ENCODE results near the gene ETF1. TPM values are rescaled to one million over a fixed set of nuclear protein-coding genes. Genes with fewer than 3 reads are reported as not detected.

Gene ETF1
- total and polyA plus RNA-seq, 2 donors (not counting 1 experiment from before 2014, with no cell fraction given): 10.2 to 50.5 TPM

DNA sequence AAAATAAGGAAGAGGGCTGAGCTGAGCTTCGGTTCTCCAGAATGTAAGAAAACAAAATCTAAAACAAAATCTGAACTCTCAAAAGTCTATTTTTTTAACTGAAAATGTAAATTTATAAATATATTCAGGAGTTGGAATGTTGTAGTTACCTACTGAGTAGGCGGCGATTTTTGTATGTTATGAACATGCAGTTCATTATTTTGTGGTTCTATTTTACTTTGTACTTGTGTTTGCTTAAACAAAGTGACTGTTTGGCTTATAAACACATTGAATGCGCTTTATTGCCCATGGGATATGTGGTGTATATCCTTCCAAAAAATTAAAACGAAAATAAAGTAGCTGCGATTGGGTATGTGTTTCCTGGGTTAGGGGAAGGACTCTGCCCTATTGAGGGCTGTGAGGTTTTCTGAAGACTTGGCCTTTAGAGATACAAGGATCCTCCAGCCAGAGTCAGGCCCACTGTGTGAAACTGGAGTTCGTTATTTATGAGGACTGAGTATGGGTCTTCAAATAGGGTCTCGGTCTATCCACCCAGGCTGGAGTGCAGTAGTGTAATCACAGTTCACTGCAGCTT is 74.0 kb downstream of the ETF1 start:
- Histone ChIP-seq H3K27me3 (replicated peaks in 1 of 4; ENCODE audit: control extremely low read depth in 1 of 4, control insufficient read depth in 3 of 4, insufficient read depth in 4 of 4, low read length in 3 of 4) (no peaks in the 10 kb centered on the region), H4K20me1 (ENCODE audit: control insufficient read depth, insufficient read depth, low read length, poor library complexity, severe bottlenecking) (peaks cover 25% of the 10 kb centered on the region), H3K36me3 (replicated peaks in 1 of 2; ENCODE audit: control extremely low read depth in 1 of 2, control insufficient read depth in 1 of 2, extremely low read depth in 1 of 2, insufficient read depth in 2 of 2, low read length in 1 of 2) (peaks cover 0 to 2% of the 10 kb centered on the region in 2 experiments), H3K4me1 (ENCODE audit: control insufficient read depth in 2 of 2, insufficient read depth in 2 of 2, low read length in 2 of 2) (peaks cover 16 to 21% of the 10 kb centered on the region in 2 donors), H3K9ac (ENCODE audit: low read length) (no peak overlapping the region), H3K4me3 (ENCODE audit: control extremely low read depth in 1 of 5, extremely low read depth in 1 of 5, insufficient read depth in 1 of 5, low read depth in 2 of 5, low read length in 4 of 5) (no peak overlapping the region), H3K9me3 (ENCODE audit: control extremely low read depth in 1 of 3, control insufficient read depth in 2 of 3, insufficient read depth in 1 of 3, low read length in 2 of 3) (no peaks in the 10 kb centered on the region), H2AFZ (ENCODE audit: insufficient read depth, low read depth, low read length, poor library complexity, severe bottlenecking) (no peak overlapping the region), H3K79me2 (ENCODE audit: control insufficient read depth, insufficient read depth, low read length) (peaks cover 3% of the 10 kb centered on the region), H3K4me2 (replicated peaks; ENCODE audit: low read depth, low read length, poor library complexity, severe bottlenecking) (no peak overlapping the region), H3K27ac (ENCODE audit: low read length in 2 of 2) (no peak overlapping the region)
- ChIA-PET POLR2A (no interaction called here), CTCF (interaction anchor here (1.2 kb wide), 1 partner anchor 34 kb away, joined by 3 read pairs; no protein-coding TSS in a partner anchor)
- TF ChIP-seq, protein P1, sequence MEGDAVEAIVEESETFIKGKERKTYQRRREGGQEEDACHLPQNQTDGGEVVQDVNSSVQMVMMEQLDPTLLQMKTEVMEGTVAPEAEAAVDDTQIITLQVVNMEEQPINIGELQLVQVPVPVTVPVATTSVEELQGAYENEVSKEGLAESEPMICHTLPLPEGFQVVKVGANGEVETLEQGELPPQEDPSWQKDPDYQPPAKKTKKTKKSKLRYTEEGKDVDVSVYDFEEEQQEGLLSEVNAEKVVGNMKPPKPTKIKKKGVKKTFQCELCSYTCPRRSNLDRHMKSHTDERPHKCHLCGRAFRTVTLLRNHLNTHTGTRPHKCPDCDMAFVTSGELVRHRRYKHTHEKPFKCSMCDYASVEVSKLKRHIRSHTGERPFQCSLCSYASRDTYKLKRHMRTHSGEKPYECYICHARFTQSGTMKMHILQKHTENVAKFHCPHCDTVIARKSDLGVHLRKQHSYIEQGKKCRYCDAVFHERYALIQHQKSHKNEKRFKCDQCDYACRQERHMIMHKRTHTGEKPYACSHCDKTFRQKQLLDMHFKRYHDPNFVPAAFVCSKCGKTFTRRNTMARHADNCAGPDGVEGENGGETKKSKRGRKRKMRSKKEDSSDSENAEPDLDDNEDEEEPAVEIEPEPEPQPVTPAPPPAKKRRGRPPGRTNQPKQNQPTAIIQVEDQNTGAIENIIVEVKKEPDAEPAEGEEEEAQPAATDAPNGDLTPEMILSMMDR (IDR thresholded peaks at IDR 0.05): no peak
- TF ChIP-seq EZH2 (IDR thresholded peaks at IDR 0.05; ENCODE audit: borderline replicate concordance, insufficient read depth, low read depth, low read length, poor library complexity, severe bottlenecking): no peak
- ATAC-seq (ENCODE audit: low read depth) (no peak), DNase-seq (no peak)
- WGBS (ENCODE audit: insufficient coverage): 96% methylated on average over 5 of the region's 8 CpGs
- Mint-ChIP-seq H3K27me3 (no peaks in the 10 kb centered on the region), H3K9me3 (ENCODE audit: insufficient read depth) (no peaks in the 10 kb centered on the region), H3K4me3 (no peak overlapping the region), H3K27ac (no peak overlapping the region), H3K4me1 (peaks cover 27% of the 10 kb centered on the region)
- intact Hi-C loops (cut with micrococcal nuclease): loop anchor here (10.0 kb wide), 1 partner anchor 936 kb away; the partner anchor contains the start of gene SPATA24

Measured in B cell (primary cell).